Activated naive CD4-positive, alpha-beta T cell treated with anti-CD3 and anti-CD28 coated beads for 36 hours (primary cell): ENCODE measurements around the gene RAB1B. TPM values are rescaled to one million over a fixed set of nuclear protein-coding genes. Genes with fewer than 3 reads are reported as not detected.
A peak's percentile ranks its signal among the peaks of the same experiment; 100 is the strongest.

Experiments
- CTCF ChIA-PET: fragments of 350-600 bp; sonication (Branson Sonifier 250); formaldehyde crosslinking; loops from one replicate; lab custom pipeline; 2021; ENCODE audit warnings: antibody characterized with exemption; lab: Charles Lee
- DNase-seq: peaks from one replicate; pipeline ENCODE4 v3.0.0-alpha.2; 2020
- H3K27ac Mint-ChIP-seq: one replicate; pipeline ENCODE4 v1.8.0; 2021; ENCODE audit warnings: mild to moderate bottlenecking, mixed read lengths
- H3K27me3 Mint-ChIP-seq: one replicate; pipeline ENCODE4 v1.8.0; 2021; ENCODE audit warnings: low read depth, mixed read lengths
- H3K36me3 Mint-ChIP-seq: one replicate; pipeline ENCODE4 v1.8.0; 2021; ENCODE audit warnings: low read depth, mixed read lengths
- H3K4me1 Mint-ChIP-seq: one replicate; pipeline ENCODE4 v1.8.0; 2021; ENCODE audit warnings: low read depth, mixed read lengths
- H3K4me3 Mint-ChIP-seq: one replicate; pipeline ENCODE4 v1.8.0; 2021; ENCODE audit warnings: mild to moderate bottlenecking, moderate library complexity, mixed read lengths
- H3K9me3 Mint-ChIP-seq: one replicate; pipeline ENCODE4 v1.8.0; 2021; ENCODE audit warnings: mixed read lengths
- intact Hi-C: fragments of 100-400 bp; cut with micrococcal nuclease; formaldehyde crosslinking; loops from one replicate; pipeline ENCODE4 v1.15.1; 2023
- total RNA-seq, 2 experiments: library from RNA; stranded (reverse); gene quantifications; one replicate each; pipeline ENCODE4 v1.2.3, GENCODE V29; 2021

The RAB1B gene
- total RNA-seq, 2 experiments from 2014 or later: 112 to 115 TPM

DNA sequence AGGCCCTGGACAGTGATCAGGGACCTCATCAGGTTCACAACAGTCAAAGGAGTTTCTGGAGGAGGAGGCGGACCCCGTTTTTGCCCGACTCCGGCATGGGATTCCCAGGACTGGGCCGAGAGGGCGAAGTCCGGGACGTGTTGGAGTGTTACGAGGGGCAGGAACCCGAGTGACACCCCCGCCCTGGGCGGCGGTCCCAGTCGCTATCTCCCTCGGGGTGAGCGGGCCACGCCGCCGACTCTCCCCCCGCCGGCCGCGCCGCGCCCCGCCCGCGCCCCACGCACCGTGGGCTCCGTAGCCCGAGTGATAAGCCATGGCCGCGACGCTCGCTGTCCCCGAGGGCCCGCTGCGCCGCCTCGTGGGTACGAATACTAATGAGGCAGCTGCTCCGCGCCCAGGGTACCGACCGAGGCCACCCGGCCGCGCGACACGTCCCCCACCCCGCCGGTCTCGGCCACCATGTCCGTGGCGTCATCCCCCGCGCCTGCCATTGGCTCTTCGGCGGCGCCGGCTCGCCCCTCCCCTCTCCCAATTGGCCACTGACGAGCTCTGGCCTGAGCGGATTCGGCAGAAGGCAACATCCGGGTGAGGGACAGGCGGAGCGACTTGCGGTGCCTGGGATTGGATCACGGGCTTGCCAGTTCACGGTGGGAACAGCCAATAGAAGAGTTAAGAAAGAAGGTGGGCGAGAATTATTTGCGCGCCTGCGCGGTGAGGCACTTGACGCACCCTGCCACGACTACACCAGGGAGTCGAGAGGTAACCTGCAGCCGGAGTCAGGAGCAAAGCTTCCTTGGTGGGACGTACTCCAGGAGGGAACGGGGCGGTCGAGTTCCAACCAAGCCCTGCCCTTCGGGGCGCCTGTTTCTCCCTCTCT lies 20.5 kb downstream of the RAB1B start, which contains the start of gene YIF1A:
TSS of gene YIF1A (minus strand) at position 473 of the 877 bp plus-strand sequence. CDS start at position 315, 158 bp downstream.
- Mint-ChIP-seq H3K36me3 (no peaks in the 10 kb centered on the region), H3K27ac (peak within 1 kb of the TSS; percentile 70), H3K4me3 (peak within 1 kb of the TSS; percentile 81), H3K4me1 (peaks cover 35% of the 10 kb centered on the region), H3K27me3 (peaks cover 18% of the 10 kb centered on the region), H3K9me3 (no peaks in the 10 kb centered on the region)
- intact Hi-C loops: loop anchor here (1.0 to 2.0 kb wide), 6 partner anchors 21 to 192 kb away; partner anchors contain the start of genes BRMS1, DPP3, NPAS4 and RAB1B
- DNase-seq: peak; percentile 99
- CTCF ChIA-PET: interaction anchor here (0.6 to 1.6 kb wide), 9 partner anchors 9 to 404 kb away, joined by 3 to 7 read pairs (median 3); no protein-coding TSS in a partner anchor

DNA sequence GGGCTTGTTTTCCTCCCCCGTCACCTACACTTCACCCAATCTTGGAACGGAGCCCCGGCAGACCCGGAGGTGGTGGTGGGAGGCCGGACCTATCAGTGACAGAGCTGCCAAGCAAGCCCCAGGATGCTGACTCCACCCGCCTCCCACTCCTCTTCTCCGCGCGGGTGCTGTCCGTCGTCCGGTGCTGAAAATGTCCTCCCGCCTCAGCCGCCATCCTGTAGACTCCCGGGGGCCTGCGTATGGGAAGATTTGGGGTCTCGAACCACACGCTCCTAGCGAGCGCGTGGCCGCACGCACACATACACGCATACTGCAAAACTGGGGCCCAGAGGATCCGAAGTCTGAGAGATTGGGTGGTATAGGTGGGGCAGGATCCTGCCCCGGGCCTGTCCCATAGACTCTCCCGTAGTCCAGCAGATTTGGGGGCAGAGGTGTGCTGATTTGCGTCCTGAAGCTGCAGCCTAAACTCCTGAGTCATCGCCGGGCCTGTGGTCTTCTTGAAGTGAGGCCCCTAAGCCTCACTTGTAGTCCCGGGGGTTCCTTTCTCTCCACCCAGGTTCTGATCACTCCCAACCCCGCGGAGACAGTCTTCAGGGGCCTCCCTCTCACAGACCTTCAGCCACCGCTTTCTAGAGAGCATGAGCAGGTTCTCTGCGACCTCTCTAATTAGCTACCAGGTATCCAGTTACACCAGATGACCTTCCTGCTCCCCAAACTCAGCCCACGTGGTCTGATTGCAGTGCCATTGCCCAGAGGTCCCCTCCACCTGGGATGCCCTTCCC lies 21.3 kb downstream of the RAB1B start:
- CTCF ChIA-PET: interaction anchor here (0.8 to 1.6 kb wide), 5 partner anchors 8 to 405 kb away, joined by 3 to 7 read pairs (median 3); no protein-coding TSS in a partner anchor
- Mint-ChIP-seq H3K36me3 (no peaks in the 10 kb centered on the region), H3K27me3 (peaks cover 18% of the 10 kb centered on the region), H3K27ac (peak overlapping the region; percentile 65), H3K4me3 (peak overlapping the region; percentile 81), H3K9me3 (no peaks in the 10 kb centered on the region), H3K4me1 (peaks cover 35% of the 10 kb centered on the region)
- intact Hi-C loops: loop anchor here (1.0 to 2.0 kb wide), 6 partner anchors 21 to 191 kb away; partner anchors contain the start of genes BRMS1, DPP3, NPAS4 and RAB1B
- peak; percentile 87 for DNase-seq

DNA sequence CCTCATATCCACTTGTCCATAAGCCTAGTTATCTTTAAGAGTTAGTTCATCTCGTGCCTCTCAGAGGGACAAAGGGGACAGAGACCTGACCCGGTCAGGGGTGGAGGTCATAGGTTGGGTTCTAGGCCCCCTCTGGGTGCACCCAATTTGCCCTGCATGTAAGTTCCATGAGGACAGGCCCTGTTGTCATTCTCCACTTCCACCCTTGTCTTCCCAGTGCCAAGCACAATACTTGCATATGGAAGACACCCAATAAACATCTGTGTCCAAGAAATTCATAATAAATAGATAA lies 21.8 kb downstream of the RAB1B start:
- Mint-ChIP-seq H3K36me3 (no peaks in the 10 kb centered on the region), H3K27ac (no peak overlapping the region), H3K4me3 (peak overlapping the region; percentile 81), H3K27me3 (peaks cover 18% of the 10 kb centered on the region), H3K9me3 (no peaks in the 10 kb centered on the region), H3K4me1 (peaks cover 35% of the 10 kb centered on the region)
- intact Hi-C loops: no loop called here
- CTCF ChIA-PET: no interaction called here
- no peak for DNase-seq

DNA sequence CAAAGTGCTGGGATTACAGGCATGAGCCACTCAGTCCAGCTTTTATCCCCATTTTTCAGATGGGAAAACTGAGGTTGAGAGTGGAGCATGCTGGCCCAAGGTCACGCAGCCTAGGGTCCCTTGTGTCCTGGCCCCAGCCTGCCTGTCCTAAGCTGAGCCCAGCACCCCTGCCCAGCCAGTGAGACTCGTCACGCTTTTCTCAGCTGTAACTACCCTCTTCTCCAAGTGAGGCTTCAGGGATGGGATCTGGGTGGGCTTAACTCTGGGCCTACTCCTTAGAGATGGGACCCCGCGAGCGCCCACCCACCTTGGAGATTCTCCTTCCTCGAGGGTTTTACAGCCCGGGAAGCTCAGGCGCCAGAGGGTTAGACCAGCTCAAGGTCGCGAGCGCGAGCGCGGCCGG lies 22.9 kb downstream of the RAB1B start:
- Mint-ChIP-seq H3K4me3 (no peak overlapping the region), H3K27ac (no peak overlapping the region), H3K9me3 (no peaks in the 10 kb centered on the region), H3K36me3 (no peaks in the 10 kb centered on the region), H3K4me1 (peaks cover 35% of the 10 kb centered on the region), H3K27me3 (peaks cover 18% of the 10 kb centered on the region)
- CTCF ChIA-PET: interaction anchor here (1.0 kb wide), 1 partner anchor 20 kb away, joined by 3 read pairs; no protein-coding TSS in a partner anchor
- DNase-seq: no peak
- intact Hi-C loops: no loop called here

DNA sequence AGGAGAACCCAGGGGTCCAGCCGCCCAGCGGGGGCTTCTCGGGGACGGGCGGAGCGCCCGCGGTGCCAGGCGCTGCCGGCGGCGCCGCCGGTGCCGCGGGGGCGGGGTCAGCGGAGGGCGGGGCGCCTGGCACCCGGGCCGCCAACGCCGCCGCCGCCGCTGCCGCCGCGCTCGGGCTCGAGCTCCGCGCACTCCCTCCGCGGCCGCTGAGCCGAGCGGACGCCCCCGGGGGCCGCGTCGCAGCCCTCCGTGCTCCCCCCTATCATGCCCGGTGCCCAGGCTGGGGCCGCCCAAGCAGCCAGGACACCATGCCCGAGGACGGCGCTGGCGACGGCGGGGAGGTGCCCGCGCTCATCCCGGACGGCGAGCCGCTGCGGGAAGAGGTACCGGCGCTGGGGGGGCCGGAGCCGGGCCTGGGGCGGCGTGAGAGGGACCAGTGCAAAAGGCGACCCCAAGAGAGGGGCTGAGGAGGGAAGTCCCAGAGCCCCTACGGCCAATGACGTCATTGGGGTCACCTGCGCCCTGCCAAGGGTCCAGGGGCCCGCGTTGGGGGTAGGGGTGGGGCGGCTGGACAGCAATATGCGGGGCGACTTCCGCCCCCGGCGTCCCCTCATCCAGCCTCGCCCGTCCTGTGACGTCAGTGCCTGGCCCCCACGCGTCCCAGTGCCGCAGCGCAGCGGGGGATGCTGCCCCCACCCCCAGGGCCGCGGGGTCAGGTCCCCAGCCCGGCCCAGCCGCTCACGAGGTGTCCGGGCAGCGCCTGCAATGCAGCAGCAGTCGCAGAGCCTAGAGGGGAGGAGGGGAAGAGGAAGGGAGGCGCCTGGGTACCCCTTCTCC lies 23.5 kb downstream of the RAB1B start, which contains the start of gene TMEM151A:
TSS of gene TMEM151A (plus strand) at position 189 of the 837 bp plus-strand sequence. CDS start at position 309, 120 bp downstream.
- H3K4me1 Mint-ChIP-seq: peaks cover 33% of the 10 kb centered on the region
- H3K27me3 Mint-ChIP-seq: peaks cover 18% of the 10 kb centered on the region
- CTCF ChIA-PET: interaction anchor here (1.0 kb wide), 1 partner anchor 20 kb away, joined by 3 read pairs; no protein-coding TSS in a partner anchor
- no peak for DNase-seq
- no peak within 1 kb of the TSS for H3K27ac Mint-ChIP-seq
- H3K4me3 Mint-ChIP-seq: peak within 1 kb of the TSS; percentile 40
- H3K36me3 Mint-ChIP-seq: no peaks in the 10 kb centered on the region
- intact Hi-C loops: no loop called here
- H3K9me3 Mint-ChIP-seq: no peaks in the 10 kb centered on the region

DNA sequence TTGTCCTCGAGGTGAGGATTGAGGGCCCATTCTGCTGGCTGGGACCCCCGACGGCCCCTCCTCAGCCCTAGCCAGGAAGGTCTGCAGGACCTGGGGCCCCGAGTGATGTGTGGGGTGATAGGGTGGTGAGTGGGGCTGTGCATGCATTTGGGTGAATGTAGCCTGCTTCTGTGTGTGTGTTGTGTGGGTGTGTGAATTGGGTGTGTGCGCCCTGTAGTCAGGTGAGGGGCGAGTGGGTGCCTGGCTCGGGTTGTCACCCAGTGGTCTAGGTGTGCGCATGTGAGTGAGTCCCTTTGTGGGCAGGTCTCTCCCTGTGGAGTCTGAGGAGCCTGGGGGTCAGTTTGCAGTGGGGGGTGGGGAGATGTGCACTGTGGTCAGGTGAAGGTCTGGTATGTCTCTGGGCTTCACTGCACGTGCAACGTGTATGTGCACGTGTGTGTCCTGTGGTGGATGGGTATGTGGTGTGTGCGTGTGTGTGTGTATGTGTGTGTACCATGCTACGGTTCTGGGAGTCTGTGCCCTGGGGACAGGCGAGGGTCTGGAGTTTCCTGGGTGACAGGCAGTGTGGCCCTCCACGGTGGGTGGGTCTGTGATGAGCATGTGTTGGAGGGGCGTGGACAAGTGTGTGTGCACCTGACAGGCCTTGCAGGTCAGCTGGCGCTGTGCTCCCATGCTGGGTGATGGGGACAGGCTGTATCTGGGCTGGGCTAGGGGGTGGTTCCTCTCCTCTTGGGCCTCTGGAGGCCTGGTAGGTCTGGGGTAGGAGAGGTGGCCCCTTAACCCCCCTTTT lies 24.3 kb downstream of the RAB1B start:
- no peak for DNase-seq
- Mint-ChIP-seq H3K4me3 (peak overlapping the region; percentile 40), H3K36me3 (no peaks in the 10 kb centered on the region), H3K4me1 (peaks cover 29% of the 10 kb centered on the region), H3K27me3 (peaks cover 18% of the 10 kb centered on the region), H3K27ac (no peak overlapping the region), H3K9me3 (no peaks in the 10 kb centered on the region)
- CTCF ChIA-PET: no interaction called here
- intact Hi-C loops: no loop called here

DNA sequence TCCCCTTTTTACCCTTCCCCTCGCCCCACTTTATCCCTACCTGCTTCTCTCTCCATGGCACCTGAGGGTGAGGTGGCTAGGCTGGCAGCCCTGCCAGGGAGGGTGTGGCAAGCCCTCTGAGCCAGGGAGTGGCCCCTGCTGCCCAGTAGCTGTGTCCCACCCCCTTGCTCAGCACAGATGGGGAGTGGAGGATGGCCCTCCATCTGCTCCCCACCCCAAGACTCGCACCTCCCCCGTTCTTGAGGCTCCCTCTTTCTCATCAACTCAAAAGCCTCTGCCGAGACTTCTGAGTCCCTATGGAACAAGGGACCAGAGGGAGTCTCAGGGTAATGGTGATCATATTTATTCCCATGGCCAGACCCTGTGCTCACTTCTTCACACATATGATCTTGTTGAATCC lies 24.9 kb downstream of the RAB1B start:
- Mint-ChIP-seq H3K27me3 (peaks cover 18% of the 10 kb centered on the region), H3K36me3 (no peaks in the 10 kb centered on the region), H3K4me3 (no peak overlapping the region), H3K27ac (no peak overlapping the region), H3K9me3 (no peaks in the 10 kb centered on the region), H3K4me1 (peaks cover 24% of the 10 kb centered on the region)
- CTCF ChIA-PET: interaction anchor here (1.2 kb wide), 1 partner anchor 18 kb away, joined by 3 read pairs; no protein-coding TSS in a partner anchor
- intact Hi-C loops: no loop called here
- DNase-seq: no peak

DNA sequence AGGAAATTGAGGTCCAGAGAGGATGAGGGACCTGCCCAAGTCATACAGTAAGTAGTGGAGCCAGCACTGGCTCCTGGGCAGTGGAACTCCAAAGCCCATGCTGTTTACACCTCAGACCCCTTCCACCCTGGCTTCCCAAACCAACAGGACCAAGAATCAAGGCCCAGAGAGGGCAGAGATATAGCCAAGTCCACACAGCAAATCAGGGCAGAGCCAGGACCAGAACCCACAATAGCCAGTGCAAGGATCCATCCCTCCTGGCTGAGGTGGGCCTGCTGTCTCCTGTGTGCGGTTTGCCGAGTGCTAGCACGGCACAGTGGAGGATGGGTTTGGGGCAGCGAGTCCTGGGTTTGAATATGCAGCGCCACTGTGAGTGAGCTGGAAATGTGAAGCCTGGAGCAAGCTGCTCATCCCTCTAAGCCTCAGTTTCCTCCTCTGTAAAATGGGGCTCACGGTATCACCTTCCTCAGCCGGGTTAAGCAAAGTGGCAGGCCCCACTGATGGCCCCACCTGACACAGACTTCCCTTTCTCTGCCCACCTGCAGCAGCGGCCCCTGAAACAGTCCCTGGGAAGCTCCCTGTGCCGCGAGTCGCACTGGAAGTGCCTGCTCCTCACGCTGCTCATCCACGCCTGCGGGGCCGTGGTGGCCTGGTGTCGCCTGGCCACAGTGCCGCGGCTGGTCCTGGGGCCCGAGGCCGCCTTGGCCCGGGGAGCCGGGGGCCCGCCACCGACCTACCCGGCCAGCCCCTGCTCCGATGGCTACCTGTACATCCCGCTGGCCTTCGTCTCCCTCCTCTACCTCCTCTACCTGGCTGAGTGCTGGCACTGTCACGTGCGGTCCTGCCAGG lies 25.6 kb downstream of the RAB1B start:
- H3K27ac Mint-ChIP-seq: no peak overlapping the region
- H3K4me3 Mint-ChIP-seq: no peak overlapping the region
- H3K36me3 Mint-ChIP-seq: no peaks in the 10 kb centered on the region
- H3K9me3 Mint-ChIP-seq: no peaks in the 10 kb centered on the region
- H3K4me1 Mint-ChIP-seq: peaks cover 23% of the 10 kb centered on the region
- intact Hi-C loops: no loop called here
- CTCF ChIA-PET: interaction anchor here (1.2 kb wide), 1 partner anchor 18 kb away, joined by 3 read pairs; no protein-coding TSS in a partner anchor
- peaks cover 18% of the 10 kb centered on the region for H3K27me3 Mint-ChIP-seq
- no peak for DNase-seq

DNA sequence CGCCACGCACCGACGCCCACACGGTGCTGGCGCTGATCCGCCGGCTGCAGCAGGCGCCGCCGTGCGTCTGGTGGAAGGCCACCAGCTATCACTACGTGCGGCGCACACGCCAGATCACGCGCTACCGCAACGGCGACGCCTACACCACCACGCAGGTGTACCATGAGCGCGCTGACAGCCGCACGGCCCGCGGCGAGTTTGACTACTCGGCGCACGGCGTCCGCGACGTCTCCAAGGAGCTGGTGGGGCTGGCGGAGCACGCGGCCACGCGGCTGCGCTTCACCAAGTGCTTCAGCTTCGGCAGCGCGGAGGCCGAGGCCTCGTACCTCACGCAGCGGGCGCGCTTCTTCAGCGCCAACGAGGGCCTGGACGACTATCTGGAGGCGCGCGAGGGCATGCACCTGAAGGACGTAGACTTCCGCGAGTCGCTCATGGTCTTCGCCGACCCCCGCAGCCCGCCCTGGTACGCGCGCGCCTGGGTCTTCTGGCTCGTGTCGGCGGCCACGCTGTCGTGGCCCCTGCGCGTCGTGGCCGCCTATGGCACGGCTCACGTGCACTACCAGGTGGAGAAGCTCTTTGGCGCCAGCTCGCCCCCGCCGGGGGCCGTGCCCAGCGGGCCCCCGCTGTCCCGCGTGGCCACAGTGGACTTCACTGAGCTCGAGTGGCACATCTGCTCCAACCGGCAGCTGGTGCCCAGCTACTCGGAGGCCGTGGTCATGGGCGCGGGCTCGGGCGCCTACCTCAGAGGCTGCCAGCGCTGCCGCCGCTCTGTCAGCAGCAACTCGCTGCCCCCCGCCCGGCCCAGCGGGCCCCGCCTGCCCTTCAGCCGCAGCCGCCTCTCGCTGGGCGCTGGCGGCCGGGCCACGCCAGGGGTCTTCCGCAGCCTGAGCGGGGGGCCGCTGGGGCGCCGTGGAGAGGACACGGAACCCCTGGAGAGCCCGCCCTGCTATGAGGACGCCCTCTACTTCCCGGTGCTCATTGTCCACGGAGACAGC lies 26.5 kb downstream of the RAB1B start:
- no peak for DNase-seq
- H3K4me3 Mint-ChIP-seq: no peak overlapping the region
- intact Hi-C loops: no loop called here
- no peaks in the 10 kb centered on the region for H3K9me3 Mint-ChIP-seq
- H3K36me3 Mint-ChIP-seq: no peaks in the 10 kb centered on the region
- no peak overlapping the region for H3K27ac Mint-ChIP-seq
- peaks cover 18% of the 10 kb centered on the region for H3K27me3 Mint-ChIP-seq
- CTCF ChIA-PET: interaction anchor here (1.2 to 1.5 kb wide), 2 partner anchors 17 kb away, joined by 3 read pairs; no protein-coding TSS in a partner anchor
- H3K4me1 Mint-ChIP-seq: peaks cover 15% of the 10 kb centered on the region
